ENCODE measurements around the gene LRBA. TPM values are rescaled to one million over a fixed set of nuclear protein-coding genes. Genes with fewer than 3 reads are reported as not detected.

LRBA gene
- polyA plus RNA-seq, 6 donors from 2014 or later = 18.0 to 25.7 (median 19.6) TPM

DNA sequence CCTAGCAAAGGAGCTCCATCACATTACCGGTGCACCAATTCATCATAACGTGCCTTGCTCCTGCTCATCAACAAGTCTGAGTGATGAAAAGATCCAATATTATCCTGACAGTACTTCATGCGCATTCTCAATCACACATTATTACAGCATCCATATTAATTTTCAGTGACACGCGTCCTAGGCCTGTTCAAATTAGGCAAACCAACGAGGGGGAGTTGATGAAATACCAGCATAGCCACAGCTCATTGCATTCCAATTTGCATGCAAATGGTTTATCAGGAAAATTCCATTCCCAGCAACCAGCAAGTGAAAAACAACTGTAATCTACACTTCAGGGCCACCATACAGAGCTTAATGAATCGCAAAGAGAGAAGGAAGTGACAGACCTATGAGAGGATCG lies 699.9 kb downstream of the LRBA start:
- H3K4me3 Mint-ChIP-seq = no peak overlapping the region
- ATAC-seq (ENCODE audit: low read depth in 2 of 2) = no peak
- H3K27ac Mint-ChIP-seq = peak overlapping the region in 1 of 6 donors; percentile 32
- H3K4me1 Mint-ChIP-seq = no peaks in the 10 kb centered on the region
- peaks cover 18 to 26% of the 10 kb centered on the region in 2 donors for H3K36me3 Mint-ChIP-seq
- no peaks in the 10 kb centered on the region for H3K27me3 Mint-ChIP-seq
- H3K9me3 Mint-ChIP-seq = no peaks in the 10 kb centered on the region
- no peak for DNase-seq

- ATAC-seq (ENCODE audit: low read depth in 2 of 2) (no peak), DNase-seq (no peak)
- Mint-ChIP-seq H3K9me3 (no peaks in the 10 kb centered on the region), H3K4me1 (no peaks in the 10 kb centered on the region), H3K36me3 (peaks cover 18 to 27% of the 10 kb centered on the region in 2 donors), H3K27me3 (no peaks in the 10 kb centered on the region), H3K27ac (no peak overlapping the region), H3K4me3 (no peak overlapping the region)
Measured at GRCh38 chr4:150314031-150314430, 701.1 kb downstream of the LRBA start.

- ATAC-seq (ENCODE audit: low read depth in 2 of 2) (no peak), DNase-seq (no peak)
- Mint-ChIP-seq H3K4me3 (no peak overlapping the region), H3K9me3 (no peaks in the 10 kb centered on the region), H3K27me3 (no peaks in the 10 kb centered on the region), H3K36me3 (peaks cover 16 to 32% of the 10 kb centered on the region in 2 donors), H3K4me1 (no peaks in the 10 kb centered on the region), H3K27ac (no peak overlapping the region)
Measured at GRCh38 chr4:150310159-150310895, 704.8 kb downstream of the LRBA start.

DNA sequence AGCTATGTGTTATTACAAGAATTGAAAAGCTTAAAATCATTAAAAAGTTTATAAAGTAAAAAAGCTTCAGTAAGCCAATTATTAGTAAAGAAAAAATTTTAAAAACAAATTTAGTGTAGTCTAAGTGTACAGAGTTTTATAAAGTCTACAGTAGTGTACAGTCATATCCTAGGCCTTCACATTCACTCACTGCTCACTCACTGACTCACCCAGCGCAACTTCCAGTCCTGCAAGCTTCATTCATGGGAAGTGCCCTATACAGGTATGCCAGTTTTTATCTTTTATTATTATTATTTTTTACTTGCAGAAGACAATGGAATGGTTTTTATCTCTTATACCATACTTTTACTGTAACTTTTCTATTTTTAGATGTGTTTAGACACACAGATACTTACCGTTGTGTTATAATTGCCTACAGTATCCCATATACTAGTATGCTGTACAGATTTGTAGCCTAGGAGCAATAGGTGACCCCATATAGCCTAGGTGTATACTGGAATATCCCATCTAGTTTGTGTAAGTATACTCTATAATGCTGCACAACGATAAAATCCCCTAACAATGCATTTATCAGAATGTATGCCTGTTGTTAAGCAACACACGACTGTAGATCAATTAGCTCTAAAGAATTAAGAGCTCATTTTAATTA lies 706.1 kb downstream of the LRBA start:
- no peaks in the 10 kb centered on the region for H3K4me1 Mint-ChIP-seq
- H3K4me3 Mint-ChIP-seq = no peak overlapping the region
- peaks cover 8 to 21% of the 10 kb centered on the region in 2 donors for H3K36me3 Mint-ChIP-seq
- no peak overlapping the region for H3K27ac Mint-ChIP-seq
- no peak for DNase-seq
- no peaks in the 10 kb centered on the region for H3K9me3 Mint-ChIP-seq
- H3K27me3 Mint-ChIP-seq = no peaks in the 10 kb centered on the region
- ATAC-seq (ENCODE audit: low read depth in 2 of 2) = no peak

DNA sequence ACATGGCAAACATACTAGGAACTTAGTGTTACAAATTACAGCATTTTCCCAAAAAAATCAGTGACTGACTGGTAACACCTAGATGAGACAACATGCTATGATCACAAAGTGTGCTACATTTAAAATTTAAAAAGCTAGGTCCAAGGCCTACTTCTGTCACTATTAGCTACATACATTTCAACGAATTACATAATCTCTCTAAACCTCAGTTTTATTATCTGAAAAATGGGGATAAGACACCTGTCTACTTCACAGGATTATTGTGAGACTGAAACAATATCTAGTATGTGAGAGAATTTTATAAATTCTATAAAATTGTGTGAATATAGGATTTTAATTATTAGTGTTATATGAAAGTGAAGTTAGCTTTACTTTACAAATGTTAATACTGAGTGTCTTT lies 708.4 kb downstream of the LRBA start:
- H3K27ac Mint-ChIP-seq = no peak overlapping the region

DNA sequence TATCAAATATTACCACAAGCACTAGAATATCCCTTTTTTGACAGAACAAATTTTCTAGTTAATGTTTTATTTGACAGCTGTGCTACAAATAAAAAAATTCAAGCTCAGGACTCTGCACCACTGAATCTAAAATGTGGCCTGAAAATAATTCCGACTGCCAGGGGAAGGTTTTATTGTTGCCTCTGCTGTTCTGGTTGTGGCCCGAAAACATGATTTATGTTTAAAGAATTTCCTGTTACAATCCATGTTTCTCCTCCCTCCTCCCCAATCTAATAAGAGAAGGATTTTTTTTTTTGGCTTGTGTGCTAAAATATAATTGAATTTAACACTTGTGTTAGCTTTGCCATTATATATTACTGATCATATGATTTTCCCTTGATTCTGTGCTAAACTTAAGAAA lies 709.1 kb downstream of the LRBA start:
- no peaks in the 10 kb centered on the region for H3K27me3 Mint-ChIP-seq
- H3K36me3 Mint-ChIP-seq = peaks cover 0 to 21% of the 10 kb centered on the region in 2 donors
- H3K27ac Mint-ChIP-seq = peak overlapping the region in 1 of 6 donors; percentile 36
- no peaks in the 10 kb centered on the region for H3K9me3 Mint-ChIP-seq
- DNase-seq (no peak), ATAC-seq (ENCODE audit: low read depth in 2 of 2) (no peak)
- no peaks in the 10 kb centered on the region for H3K4me1 Mint-ChIP-seq
- H3K4me3 Mint-ChIP-seq = no peak overlapping the region

More for the DNA sequence above, 708.4 kb downstream of the LRBA start:
- DNase-seq = no peak
- Mint-ChIP-seq H3K4me3 (no peak overlapping the region), H3K36me3 (peaks cover 0 to 21% of the 10 kb centered on the region in 2 donors), H3K9me3 (no peaks in the 10 kb centered on the region), H3K27me3 (no peaks in the 10 kb centered on the region), H3K4me1 (no peaks in the 10 kb centered on the region)
- ATAC-seq (ENCODE audit: low read depth in 2 of 2) = no peak

DNA sequence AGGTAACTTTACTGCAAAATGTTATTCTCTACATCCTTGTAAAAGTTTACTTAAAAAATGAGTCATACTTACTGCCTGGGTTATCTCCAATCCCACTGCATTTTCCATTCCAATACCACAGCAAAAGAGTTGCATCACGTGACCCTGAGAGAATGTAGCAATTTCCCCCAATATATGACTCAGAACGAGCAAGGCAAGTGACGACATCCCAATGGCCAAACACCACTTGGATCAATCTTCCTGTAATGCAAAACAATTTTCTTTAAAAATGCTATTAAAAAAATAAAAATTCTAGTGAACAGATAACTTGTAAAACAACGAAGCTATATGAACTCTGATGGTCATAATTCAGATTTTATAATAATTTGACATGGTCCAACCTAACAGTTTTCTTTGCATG lies 712.5 kb downstream of the LRBA start:
- Mint-ChIP-seq H3K4me1 (no peaks in the 10 kb centered on the region), H3K9me3 (no peaks in the 10 kb centered on the region), H3K4me3 (no peak overlapping the region), H3K27ac (no peak overlapping the region), H3K27me3 (no peaks in the 10 kb centered on the region), H3K36me3 (peaks cover 0 to 11% of the 10 kb centered on the region in 2 donors)
- ATAC-seq (ENCODE audit: low read depth in 2 of 2) (no peak), DNase-seq (no peak)

- H3K27me3 Mint-ChIP-seq = no peaks in the 10 kb centered on the region
- no peak overlapping the region for H3K4me3 Mint-ChIP-seq
- H3K27ac Mint-ChIP-seq = no peak overlapping the region
- no peaks in the 10 kb centered on the region for H3K4me1 Mint-ChIP-seq
- H3K9me3 Mint-ChIP-seq = no peaks in the 10 kb centered on the region
- DNase-seq (no peak), ATAC-seq (ENCODE audit: low read depth in 2 of 2) (no peak)
- peaks cover 0 to 7% of the 10 kb centered on the region in 2 donors for H3K36me3 Mint-ChIP-seq
Measured at GRCh38 chr4:150299816-150300215, 715.3 kb downstream of the LRBA start.

- no peak for ATAC-seq (ENCODE audit: low read depth in 2 of 2)
- no peak for DNase-seq
- Mint-ChIP-seq H3K27me3 (no peaks in the 10 kb centered on the region), H3K27ac (no peak overlapping the region), H3K4me3 (no peak overlapping the region), H3K9me3 (peaks cover 0 to 2% (median 0%) of the 10 kb centered on the region in 7 donors), H3K36me3 (peaks cover 0 to 15% of the 10 kb centered on the region in 2 donors), H3K4me1 (peaks cover 0 to 4% (median 0%) of the 10 kb centered on the region in 3 donors)
Measured at GRCh38 chr4:150297861-150298474, 717.1 kb downstream of the LRBA start.

- DNase-seq (no peak), ATAC-seq (ENCODE audit: low read depth in 2 of 2) (no peak)
- Mint-ChIP-seq H3K27me3 (no peaks in the 10 kb centered on the region), H3K4me1 (peaks cover 0 to 4% (median 0%) of the 10 kb centered on the region in 3 donors), H3K9me3 (peaks cover 0 to 8% (median 0%) of the 10 kb centered on the region in 7 donors), H3K4me3 (no peak overlapping the region), H3K27ac (no peak overlapping the region), H3K36me3 (peaks cover 0 to 21% of the 10 kb centered on the region in 2 donors)
Measured at GRCh38 chr4:150289881-150290280, 725.2 kb downstream of the LRBA start.

- Mint-ChIP-seq H3K27ac (peak overlapping the region in 3 of 6 donors; percentile 33 to 71 (median 63)), H3K36me3 (peaks cover 0 to 21% of the 10 kb centered on the region in 2 donors), H3K4me3 (no peak overlapping the region), H3K4me1 (peaks cover 0 to 4% (median 0%) of the 10 kb centered on the region in 3 donors), H3K27me3 (no peaks in the 10 kb centered on the region), H3K9me3 (peaks cover 0 to 8% (median 0%) of the 10 kb centered on the region in 7 donors)
- ATAC-seq (ENCODE audit: low read depth in 2 of 2) (no peak), DNase-seq (no peak)
Measured at GRCh38 chr4:150289198-150289597, 725.9 kb downstream of the LRBA start.

- DNase-seq (no peak), ATAC-seq (ENCODE audit: low read depth in 2 of 2) (no peak)
- H3K36me3 Mint-ChIP-seq = peaks cover 21 to 22% of the 10 kb centered on the region in 2 donors
- H3K27ac Mint-ChIP-seq = peak overlapping the region in 1 of 6 donors; percentile 3
- no peaks in the 10 kb centered on the region for H3K9me3 Mint-ChIP-seq
- no peaks in the 10 kb centered on the region for H3K27me3 Mint-ChIP-seq
- no peak overlapping the region for H3K4me3 Mint-ChIP-seq
- H3K4me1 Mint-ChIP-seq = no peaks in the 10 kb centered on the region
Measured at GRCh38 chr4:150286656-150287055, 728.4 kb downstream of the LRBA start.

DNA sequence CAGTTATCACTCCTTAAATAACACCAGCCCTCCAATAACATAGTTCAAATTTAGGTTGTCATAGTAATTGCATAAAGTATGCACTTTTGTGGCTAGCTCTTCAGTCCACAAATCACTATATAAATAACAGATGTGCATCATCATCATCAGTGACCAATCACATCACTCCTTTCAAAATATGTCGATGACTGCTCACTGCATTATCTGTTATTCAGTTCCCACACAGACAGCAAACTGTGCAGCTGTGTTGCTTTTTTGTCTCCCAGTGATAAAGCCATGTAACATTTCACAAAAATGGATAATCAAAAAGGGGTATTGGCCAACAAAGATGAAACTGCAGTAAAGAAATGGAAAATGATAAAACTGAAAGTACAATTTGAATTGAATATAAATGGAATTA lies 731.4 kb downstream of the LRBA start:
- no peak overlapping the region for H3K4me3 Mint-ChIP-seq
- no peak overlapping the region for H3K27ac Mint-ChIP-seq
- peaks cover 0 to 7% (median 3%) of the 10 kb centered on the region in 7 donors for H3K9me3 Mint-ChIP-seq
- H3K36me3 Mint-ChIP-seq = peaks cover 40 to 48% of the 10 kb centered on the region in 2 donors
- DNase-seq (no peak), ATAC-seq (ENCODE audit: low read depth in 2 of 2) (no peak)
- no peaks in the 10 kb centered on the region for H3K4me1 Mint-ChIP-seq
- no peaks in the 10 kb centered on the region for H3K27me3 Mint-ChIP-seq

DNA sequence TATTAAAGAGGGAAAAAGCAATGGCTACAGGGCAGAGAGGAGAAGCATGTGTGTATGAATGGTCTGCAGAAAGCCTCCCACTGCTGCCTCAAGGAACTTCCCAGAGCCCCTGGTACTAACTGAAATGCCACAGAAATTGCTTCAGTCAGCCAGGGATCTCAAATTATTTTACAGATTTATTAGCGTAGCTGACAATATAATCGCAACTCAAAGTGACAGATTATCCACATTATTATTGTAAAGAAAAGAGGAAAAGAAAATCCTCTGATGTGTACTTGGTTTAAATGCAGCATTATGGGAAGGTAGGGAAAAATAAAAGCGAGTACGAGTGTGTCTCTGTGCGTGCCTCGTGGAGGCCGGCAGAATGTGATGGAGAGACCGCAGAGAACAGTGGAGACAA lies 734.1 kb downstream of the LRBA start:
- DNase-seq = no peak
- Mint-ChIP-seq H3K9me3 (peaks cover 0 to 30% (median 16%) of the 10 kb centered on the region in 7 donors), H3K27ac (no peak overlapping the region), H3K4me1 (no peaks in the 10 kb centered on the region), H3K27me3 (no peaks in the 10 kb centered on the region), H3K36me3 (peaks cover 61 to 64% of the 10 kb centered on the region in 2 donors), H3K4me3 (no peak overlapping the region)
- no peak for ATAC-seq (ENCODE audit: low read depth in 2 of 2)

Measured in naive B cell (primary cell).